Peyer's patch (tissue), 4 donors: ENCODE measurements around the gene DRD2.

Experiments
- POLR2A ChIP-seq, 2 donors: fragments of 450-650 bp; IDR thresholded peaks; one replicate each; pipeline ENCODE4 v1.5.1; 2017; ENCODE audit warnings: antibody characterized with exemption in 2 of 2, mild to moderate bottlenecking in 2 of 2, moderate library complexity in 2 of 2
- TF ChIP-seq, protein P1 (sequence below), 6 experiments: fragments of 450-650 bp in 4 of 6; fragments of 200-600 bp in 2 of 6; sonication (generic) in 1 of 6; IDR thresholded peaks; one replicate each; pipeline ENCODE4 v1.5.1; 2017 to 2019; ENCODE audit warnings: antibody characterized with exemption in 6 of 6, mild to moderate bottlenecking in 3 of 6, moderate library complexity in 1 of 6

DNA sequence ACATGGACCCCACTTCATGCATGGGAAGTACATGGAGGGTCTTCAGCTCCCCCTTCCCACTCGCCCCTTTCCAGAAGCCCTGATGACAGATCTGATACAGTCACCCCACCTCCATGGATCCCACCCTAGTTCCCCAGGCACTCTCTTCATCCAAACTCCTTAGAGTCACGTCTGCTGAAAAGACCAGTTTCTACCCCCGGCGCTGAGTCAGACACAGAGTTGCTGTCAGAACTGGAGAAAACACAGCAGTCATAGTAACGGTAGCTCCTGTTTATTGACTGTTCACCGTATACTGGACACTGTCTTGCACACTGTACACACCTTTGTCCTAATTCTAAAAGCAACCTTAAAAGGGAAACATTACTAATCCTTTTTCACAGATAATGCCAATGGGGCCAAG, 29.1 kb downstream of the DRD2 start:
- TF ChIP-seq, protein P1, sequence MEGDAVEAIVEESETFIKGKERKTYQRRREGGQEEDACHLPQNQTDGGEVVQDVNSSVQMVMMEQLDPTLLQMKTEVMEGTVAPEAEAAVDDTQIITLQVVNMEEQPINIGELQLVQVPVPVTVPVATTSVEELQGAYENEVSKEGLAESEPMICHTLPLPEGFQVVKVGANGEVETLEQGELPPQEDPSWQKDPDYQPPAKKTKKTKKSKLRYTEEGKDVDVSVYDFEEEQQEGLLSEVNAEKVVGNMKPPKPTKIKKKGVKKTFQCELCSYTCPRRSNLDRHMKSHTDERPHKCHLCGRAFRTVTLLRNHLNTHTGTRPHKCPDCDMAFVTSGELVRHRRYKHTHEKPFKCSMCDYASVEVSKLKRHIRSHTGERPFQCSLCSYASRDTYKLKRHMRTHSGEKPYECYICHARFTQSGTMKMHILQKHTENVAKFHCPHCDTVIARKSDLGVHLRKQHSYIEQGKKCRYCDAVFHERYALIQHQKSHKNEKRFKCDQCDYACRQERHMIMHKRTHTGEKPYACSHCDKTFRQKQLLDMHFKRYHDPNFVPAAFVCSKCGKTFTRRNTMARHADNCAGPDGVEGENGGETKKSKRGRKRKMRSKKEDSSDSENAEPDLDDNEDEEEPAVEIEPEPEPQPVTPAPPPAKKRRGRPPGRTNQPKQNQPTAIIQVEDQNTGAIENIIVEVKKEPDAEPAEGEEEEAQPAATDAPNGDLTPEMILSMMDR (IDR thresholded peaks at IDR 0.05): no peak
- TF ChIP-seq POLR2A (IDR thresholded peaks at IDR 0.05): no peak
